Measurements from ENCODE around the gene MECR. TPM values are rescaled to one million over a fixed set of nuclear protein-coding genes. Genes with fewer than 3 reads are reported as not detected.

The MECR gene
- polyA plus RNA-seq, 1 of the 3 experiments (the other 2 are of a cell fraction): 38.3 TPM

- CTCF ChIA-PET: interaction anchor here (1.5 to 2.1 kb wide), 2 partner anchors 11 to 22 kb away, joined by 3 to 6 read pairs; no protein-coding TSS in a partner anchor
- Histone ChIP-seq H4K20me1 (ENCODE audit: insufficient read depth) (no peaks in the 10 kb centered on the region), H3K4me2 (0 out of 2 replicates have a peak overlapping the region, but pooled peaks have one; percentile 28), H3K27me3 (ENCODE audit: insufficient read depth) (no peaks in the 10 kb centered on the region), H3K79me2 (ENCODE audit: insufficient read depth) (no peaks in the 10 kb centered on the region), H3F3A (replicated peaks; ENCODE audit: insufficient read depth) (no peaks in the 10 kb centered on the region), H2AFZ (ENCODE audit: low read depth) (no peak overlapping the region), H3K9ac (no peak overlapping the region), H3K4me1 (ENCODE audit: control insufficient read depth in 1 of 2, insufficient read depth in 2 of 2, low read depth in 1 of 2, low read length in 1 of 2) (peaks cover 18 to 26% of the 10 kb centered on the region in 2 experiments; a peak in 2 of 4 replicates), H3K4me3 (ENCODE audit: low read depth in 2 of 2, low read length in 1 of 2) (peak overlapping the region in 1 of 2 experiments; percentile 23; a peak in 2 of 4 replicates), H3K36me3 (replicated peaks in 1 of 2; ENCODE audit: control insufficient read depth in 1 of 2, insufficient read depth in 2 of 2, low read length in 1 of 2) (no peaks in the 10 kb centered on the region), H3K9me3 (no peaks in the 10 kb centered on the region), H3K9me2 (no peaks in the 10 kb centered on the region), H3K27ac (ENCODE audit: low read depth in 2 of 2, low read length in 1 of 2) (no peak overlapping the region)
- POLR2A ChIA-PET: interaction anchor here (0.8 kb wide), 1 partner anchor 9 kb away, joined by 3 read pairs; no protein-coding TSS in a partner anchor
- 49% methylated on average over 12 of the region's 56 CpGs for WGBS (ENCODE audit: low lambda C conversion rate)
- no peak for TF ChIP-seq JUND (IDR thresholded peaks at IDR 0.05)
- DNase-seq: peak; percentile 91
These were observed 29.2 kb upstream of the MECR start for GRCh38 chr1:29259802-29260441.

GRCh38 chr1:29258976-29259801 is 28.5 kb upstream of the MECR start:
- Histone ChIP-seq H3K79me2 (ENCODE audit: insufficient read depth) (no peaks in the 10 kb centered on the region), H3K27ac (ENCODE audit: low read depth in 2 of 2, low read length in 1 of 2) (peak overlapping the region in 1 of 2 experiments; percentile 23; a peak in 1 of 4 replicates), H3K9ac (no peak overlapping the region), H2AFZ (ENCODE audit: low read depth) (no peak overlapping the region), H4K20me1 (ENCODE audit: insufficient read depth) (no peaks in the 10 kb centered on the region), H3F3A (replicated peaks; ENCODE audit: insufficient read depth) (no peaks in the 10 kb centered on the region), H3K36me3 (replicated peaks in 1 of 2; ENCODE audit: control insufficient read depth in 1 of 2, insufficient read depth in 2 of 2, low read length in 1 of 2) (no peaks in the 10 kb centered on the region), H3K4me2 (0 out of 2 replicates have a peak overlapping the region, but pooled peaks have one; percentile 28), H3K9me3 (no peaks in the 10 kb centered on the region), H3K9me2 (no peaks in the 10 kb centered on the region), H3K4me3 (ENCODE audit: low read depth in 2 of 2, low read length in 1 of 2) (peak overlapping the region in 1 of 2 experiments; percentile 23; a peak in 2 of 4 replicates), H3K4me1 (ENCODE audit: control insufficient read depth in 1 of 2, insufficient read depth in 2 of 2, low read depth in 1 of 2, low read length in 1 of 2) (peaks cover 18 to 26% of the 10 kb centered on the region in 2 experiments; a peak in 2 of 4 replicates), H3K27me3 (ENCODE audit: insufficient read depth) (no peaks in the 10 kb centered on the region)
- DNase-seq: peak; percentile 48
- WGBS (ENCODE audit: low lambda C conversion rate): 92% methylated on average over 23 of the region's 38 CpGs
- TF ChIP-seq EP300 (IDR thresholded peaks at IDR 0.05; ENCODE audit: borderline replicate concordance in 1 of 2, low read depth in 1 of 2, low read length in 1 of 2): no peak
- TF ChIP-seq EZH2phosphoT487 (IDR thresholded peaks at IDR 0.05; ENCODE audit: borderline replicate concordance, low read depth): no peak
- no peak for TF ChIP-seq POLR2AphosphoS5 (IDR thresholded peaks at IDR 0.05; ENCODE audit: low read depth, low read length)
- no peak for TF ChIP-seq NFIC (IDR thresholded peaks at IDR 0.05; ENCODE audit: borderline replicate concordance)
- no peak for TF ChIP-seq RFX5 (IDR thresholded peaks at IDR 0.05; ENCODE audit: low read length)
- CTCF ChIA-PET: interaction anchor here (0.8 to 1.5 kb wide), 4 partner anchors 13 to 23 kb away, joined by 3 to 6 read pairs (median 4); no protein-coding TSS in a partner anchor
- POLR2A ChIA-PET: no interaction called here
